HepG2 (cell line): ENCODE measurements around the gene ZKSCAN3. TPM values are rescaled to one million over a fixed set of nuclear protein-coding genes. Genes with fewer than 3 reads are reported as not detected.

Source experiments
- BCL6 ChIP-seq: IDR thresholded peaks from 2 replicates; pipeline ENCODE4 v1.6.1; 2016; ENCODE audit warnings: missing genetic modification reagents, missing compliant biosample characterization
- FOSL2 ChIP-seq: sonication (generic); formaldehyde crosslinking; IDR thresholded peaks from 2 replicates; pipeline ENCODE4 v1.4.0; 2020; ENCODE audit warnings: missing genetic modification reagents
- FOXK1 ChIP-seq: sonication (generic); formaldehyde crosslinking; IDR thresholded peaks from 2 replicates; pipeline ENCODE4 v1.4.0; 2020; ENCODE audit warnings: low read depth, missing genetic modification reagents, borderline replicate concordance
- FOXP1 ChIP-seq, 2 experiments: fragments of 450-650 bp in 1 of 2; IDR thresholded peaks; 2 replicates each; pipeline ENCODE4 v1.6.1; 2017 to 2018; ENCODE audit warnings: antibody characterized with exemption in 1 of 2
- FOXP4 ChIP-seq: sonication (generic); formaldehyde crosslinking; IDR thresholded peaks from 2 replicates; pipeline ENCODE4 v1.4.0; 2020; ENCODE audit warnings: missing genetic modification reagents
- GATAD2A ChIP-seq: IDR thresholded peaks from 2 replicates; pipeline ENCODE4 v1.6.1; 2016
- HNF1B ChIP-seq: sonication (generic); formaldehyde crosslinking; IDR thresholded peaks from 2 replicates; pipeline ENCODE4 v1.5.1; 2020; ENCODE audit warnings: mild to moderate bottlenecking, moderate library complexity, missing genetic modification reagents
- ISL2 ChIP-seq: sonication (generic); formaldehyde crosslinking; IDR thresholded peaks from 2 replicates; pipeline ENCODE4 v1.5.0; 2020; ENCODE audit warnings: missing genetic modification reagents
- KLF12 ChIP-seq: sonication (generic); formaldehyde crosslinking; IDR thresholded peaks from 2 replicates; pipeline ENCODE4 v1.4.0; 2020; ENCODE audit warnings: missing genetic modification reagents, borderline replicate concordance
- KMT2B ChIP-seq: IDR thresholded peaks from 2 replicates; pipeline ENCODE4 v1.6.1; 2016; ENCODE audit warnings: missing genetic modification reagents, missing compliant biosample characterization
- MAFK ChIP-seq, 2 experiments: IDR thresholded peaks in 1 of 2; conservative IDR thresholded peaks in 1 of 2; 2 replicates each; pipeline ENCODE4 v1.6.1; 2011; ENCODE audit warnings: improper control_type of control experiment in 2 of 2, low read length in 2 of 2
- MIXL1 ChIP-seq: IDR thresholded peaks from 2 replicates; pipeline ENCODE4 v1.6.1; 2016
- NCOA2 ChIP-seq: sonication (generic); formaldehyde crosslinking; IDR thresholded peaks from 2 replicates; pipeline ENCODE4 v1.8.0; 2022; ENCODE audit warnings: inconsistent platforms
- NR2F6 ChIP-seq, 2 experiments: IDR thresholded peaks; 2 replicates each; pipeline ENCODE4 v1.6.1; 2016; ENCODE audit warnings: antibody characterized with exemption in 1 of 2, mild to moderate bottlenecking in 1 of 2
- POGZ ChIP-seq: sonication (generic); formaldehyde crosslinking; IDR thresholded peaks from 2 replicates; pipeline ENCODE4 v1.4.0; 2020; ENCODE audit warnings: mild to moderate bottlenecking, missing genetic modification reagents
- PRMT3 ChIP-seq: sonication (generic); formaldehyde crosslinking; IDR thresholded peaks from 2 replicates; pipeline ENCODE4 v1.8.1; 2022; ENCODE audit warnings: low read depth, mild to moderate bottlenecking, moderate library complexity, missing genetic modification reagents, borderline replicate concordance
- SATB2 ChIP-seq: sonication (generic); formaldehyde crosslinking; IDR thresholded peaks from 2 replicates; pipeline ENCODE4 v1.5.0; 2020; ENCODE audit warnings: missing genetic modification reagents
- SMAD3 ChIP-seq: sonication (generic); formaldehyde crosslinking; IDR thresholded peaks from 2 replicates; pipeline ENCODE4 v1.4.0; 2020; ENCODE audit warnings: missing genetic modification reagents
- SMARCE1 ChIP-seq: fragments of 450-650 bp; IDR thresholded peaks from 2 replicates; pipeline ENCODE4 v1.6.1; 2017; ENCODE audit warnings: borderline replicate concordance
- SOX13 ChIP-seq, 3 experiments: fragments of 450-650 bp in 1 of 3; sonication (generic) in 1 of 3; formaldehyde crosslinking in 1 of 3; IDR thresholded peaks in 2 of 3; conservative IDR thresholded peaks in 1 of 3; 2 replicates each; pipeline versions ENCODE4 v1.5.0 to v1.6.1; 2016 to 2020; ENCODE audit warnings: antibody characterized with exemption in 1 of 3, mild to moderate bottlenecking in 1 of 3, missing compliant biosample characterization in 1 of 3, missing genetic modification reagents in 1 of 3, moderate library complexity in 1 of 3
- YEATS2 ChIP-seq: sonication (generic); formaldehyde crosslinking; IDR thresholded peaks from 2 replicates; pipeline ENCODE4 v1.4.0; 2020; ENCODE audit warnings: missing genetic modification reagents, borderline replicate concordance
- ZHX1 ChIP-seq: sonication (generic); formaldehyde crosslinking; IDR thresholded peaks from 2 replicates; pipeline ENCODE4 v1.8.1; 2022; ENCODE audit warnings: low read depth, mild to moderate bottlenecking, missing genetic modification reagents
- ZNF264 ChIP-seq: sonication (generic); formaldehyde crosslinking; IDR thresholded peaks from 2 replicates; pipeline ENCODE4 v1.4.0; 2020; ENCODE audit warnings: missing genetic modification reagents
- ZNF605 ChIP-seq: sonication (generic); formaldehyde crosslinking; IDR thresholded peaks from 2 replicates; pipeline ENCODE4 v1.8.0; 2022; ENCODE audit warnings: mild to moderate bottlenecking, missing genetic modification reagents
- ZNF850 ChIP-seq: sonication (generic); formaldehyde crosslinking; conservative IDR thresholded peaks from 2 replicates; pipeline ENCODE4 v1.9.0; 2021; ENCODE audit warnings: mild to moderate bottlenecking, missing genetic modification reagents
- polyA plus RNA-seq, 8 experiments: library from polyadenylated mRNA; depleted of rRNA in 3 of 8; stranded (reverse) in 7 of 8; unstranded in 1 of 8; fragments of >200 nt; fragmentation: Illumina TruSeq in 4 of 8; extraction: Trizol in 4 of 8; gene quantifications; 2 replicates each; pipeline versions ENCODE4 v1.2.1 to v1.2.3, GENCODE V29; 2011 to 2016; ENCODE audit warnings: low read depth in 4 of 8, missing spikeins in 1 of 8, mixed read lengths in 1 of 8; ENCODE audit not compliant: insufficient read depth in 1 of 8
- total RNA-seq, 5 experiments: library from RNA; depleted of rRNA; stranded (reverse); fragments of >200 nt; fragmentation: Illumina TruSeq; extraction: Trizol; gene quantifications; 2 replicates each; pipeline ENCODE4 v1.2.3, GENCODE V29; 2016; ENCODE audit warnings: low read depth in 1 of 5

Gene ZKSCAN3
- total and polyA plus RNA-seq, 2 of the 13 experiments (the other 11 are each of a cell fraction or from before 2014, with no cell fraction given) = 3.3 to 7.4 TPM

GRCh38 chr6:28345201-28345600 lies 4.5 kb upstream of the ZKSCAN3 start (continued):
- peak; percentile 64; the same call in 1 of the 2 replicates for TF ChIP-seq ZHX1 (CRISPR knock-in tag)
- TF ChIP-seq FOXP4 (CRISPR knock-in tag) = peak; percentile 43; the same call in 1 of the 2 replicates
- TF ChIP-seq SATB2 (CRISPR knock-in tag) = 0 out of 2 replicates have a peak, but pooled peaks have one; percentile 42
- TF ChIP-seq ZNF605 (CRISPR knock-in tag) = 0 out of 2 replicates have a peak, but pooled peaks have one; percentile 28
- TF ChIP-seq BCL6 (CRISPR knock-in tag) = 0 out of 2 replicates have a peak, but pooled peaks have one; percentile 16
- TF ChIP-seq GATAD2A (CRISPR knock-in tag) = peak; percentile 86
- peak; percentile 85 for TF ChIP-seq MIXL1
- peak; percentile 33; the same call in 1 of the 2 replicates for TF ChIP-seq FOXK1 (CRISPR knock-in tag)
- no peak for TF ChIP-seq SMARCE1
- peak; percentile 47 for TF ChIP-seq FOSL2
- TF ChIP-seq NR2F6 (IDR thresholded peaks at IDR 0.05) = no peak
- TF ChIP-seq NR2F6 (CRISPR knock-in tag; IDR thresholded peaks at IDR 0.05) = peak; percentile 36; the same call in 1 of the 2 replicates
- 0 out of 2 replicates have a peak, but pooled peaks have one; percentile 29 for TF ChIP-seq NCOA2 (CRISPR knock-in tag)
- TF ChIP-seq ISL2 (CRISPR knock-in tag) = peak; percentile 47; the same call in 1 of the 2 replicates
- 0 out of 2 replicates have a peak, but pooled peaks have one; percentile 22 for TF ChIP-seq SMAD3 (CRISPR knock-in tag)
- peak; percentile 69 for TF ChIP-seq POGZ (CRISPR knock-in tag)
- TF ChIP-seq ZNF264 (CRISPR knock-in tag) = 0 out of 2 replicates have a peak, but pooled peaks have one; percentile 59
- 0 out of 2 replicates have a peak, but pooled peaks have one; percentile 25 for TF ChIP-seq KLF12
- TF ChIP-seq HNF1B = peak; percentile 66; the same call in 1 of the 2 replicates
- no peak for TF ChIP-seq PRMT3
- TF ChIP-seq KMT2B = no peak
- TF ChIP-seq YEATS2 (CRISPR knock-in tag) = peak; percentile 28; the same call in 1 of the 2 replicates
- TF ChIP-seq MAFK (conservative IDR thresholded peaks at IDR 0.05 in 1 of 2, IDR thresholded peaks at IDR 0.05 in 1 of 2; ENCODE audit: low read length in 2 of 2) = no peak
- no peak for TF ChIP-seq FOXP1 (IDR thresholded peaks at IDR 0.05)
- TF ChIP-seq FOXP1 (CRISPR knock-in tag; IDR thresholded peaks at IDR 0.05) = peak; percentile 25; the same call in 1 of the 2 replicates
- no peak for TF ChIP-seq SOX13 (IDR thresholded peaks at IDR 0.05)
- TF ChIP-seq SOX13 (CRISPR knock-in tag; conservative IDR thresholded peaks at IDR 0.05 in 1 of 2, IDR thresholded peaks at IDR 0.05 in 1 of 2) = peak in 1 of 2 experiments; percentile 49; a peak in 1 of 4 replicates
- TF ChIP-seq ZNF850 (CRISPR knock-in tag) = no peak
